HepG2 (cell line): ENCODE results near the gene CFAP206. TPM values are rescaled to one million over a fixed set of nuclear protein-coding genes. Genes with fewer than 3 reads are reported as not detected.

Experiments used
- CBX1 ChIP-seq: IDR thresholded peaks from one replicate; pipeline ENCODE4 v1.6.1; 2016; ENCODE audit warnings: antibody characterized with exemption, low read depth
- HOXA7 ChIP-seq: sonication (generic); formaldehyde crosslinking; IDR thresholded peaks from 2 replicates; pipeline ENCODE4 v1.8.1; 2022; ENCODE audit warnings: mild to moderate bottlenecking, missing genetic modification reagents, moderate library complexity
- MBNL3 ChIP-seq: fragments of 250-450 bp; sonication (Bioruptor Pico); conservative IDR thresholded peaks from 2 replicates; pipeline ENCODE4 v1.8.0; 2022; ENCODE audit warnings: mild to moderate bottlenecking, inconsistent platforms
- NKX3-1 ChIP-seq: sonication (generic); formaldehyde crosslinking; IDR thresholded peaks from 2 replicates; pipeline ENCODE4 v1.5.0; 2020; ENCODE audit warnings: missing genetic modification reagents
- RERE ChIP-seq: IDR thresholded peaks from 2 replicates; pipeline ENCODE4 v1.6.1; 2016; ENCODE audit warnings: low read depth, missing genetic modification reagents, missing compliant biosample characterization
- SNAPC2 ChIP-seq: sonication (generic); formaldehyde crosslinking; IDR thresholded peaks from 2 replicates; pipeline ENCODE4 v1.8.1; 2022; ENCODE audit warnings: mild to moderate bottlenecking, missing genetic modification reagents
- TRIM24 ChIP-seq: sonication (generic); formaldehyde crosslinking; IDR thresholded peaks from 2 replicates; pipeline ENCODE4 v1.8.0; 2022; ENCODE audit warnings: mild to moderate bottlenecking, missing genetic modification reagents
- ZBTB7B ChIP-seq: sonication (generic); formaldehyde crosslinking; IDR thresholded peaks from 2 replicates; pipeline ENCODE4 v1.4.0; 2020; ENCODE audit warnings: missing genetic modification reagents
- ZBTB8A ChIP-seq: sonication (generic); formaldehyde crosslinking; IDR thresholded peaks from 2 replicates; pipeline ENCODE4 v1.4.0; 2020; ENCODE audit warnings: mild to moderate bottlenecking, low read depth, missing genetic modification reagents, borderline replicate concordance
- ZNF280B ChIP-seq: sonication (generic); formaldehyde crosslinking; IDR thresholded peaks from 2 replicates; pipeline ENCODE4 v1.5.0; 2020; ENCODE audit warnings: missing genetic modification reagents, mild to moderate bottlenecking, borderline replicate concordance
- ZNF777 ChIP-seq: sonication (generic); formaldehyde crosslinking; IDR thresholded peaks from 2 replicates; pipeline ENCODE4 v1.4.0; 2020; ENCODE audit warnings: missing genetic modification reagents
- polyA plus RNA-seq, 8 experiments: library from polyadenylated mRNA; depleted of rRNA in 3 of 8; stranded (reverse) in 7 of 8; unstranded in 1 of 8; fragments of >200 nt; fragmentation: Illumina TruSeq in 4 of 8; extraction: Trizol in 4 of 8; gene quantifications; 2 replicates each; pipeline versions ENCODE4 v1.2.1 to v1.2.3, GENCODE V29; 2011 to 2016; ENCODE audit warnings: low read depth in 4 of 8, missing spikeins in 1 of 8, mixed read lengths in 1 of 8; ENCODE audit not compliant: insufficient read depth in 1 of 8
- total RNA-seq, 5 experiments: library from RNA; depleted of rRNA; stranded (reverse); fragments of >200 nt; fragmentation: Illumina TruSeq; extraction: Trizol; gene quantifications; 2 replicates each; pipeline ENCODE4 v1.2.3, GENCODE V29; 2016; ENCODE audit warnings: low read depth in 1 of 5
- TF ChIP-seq, protein P1 (sequence below): sonication (generic); formaldehyde crosslinking; IDR thresholded peaks from 2 replicates; pipeline ENCODE4 v1.4.0; 2020; ENCODE audit warnings: missing genetic modification reagents
- TF ChIP-seq, protein P2 (sequence below): sonication (generic); formaldehyde crosslinking; IDR thresholded peaks from 2 replicates; pipeline ENCODE4 v1.4.0; 2020; ENCODE audit warnings: mild to moderate bottlenecking, missing genetic modification reagents

CFAP206 gene
- total and polyA plus RNA-seq, 2 of the 13 experiments (the other 11 are each of a cell fraction or from before 2014, with no cell fraction given) = not detected

- TF ChIP-seq ZBTB7B (CRISPR knock-in tag) = peak; percentile 79
- TF ChIP-seq ZBTB8A (CRISPR knock-in tag) = no peak
- TF ChIP-seq, protein P1, sequence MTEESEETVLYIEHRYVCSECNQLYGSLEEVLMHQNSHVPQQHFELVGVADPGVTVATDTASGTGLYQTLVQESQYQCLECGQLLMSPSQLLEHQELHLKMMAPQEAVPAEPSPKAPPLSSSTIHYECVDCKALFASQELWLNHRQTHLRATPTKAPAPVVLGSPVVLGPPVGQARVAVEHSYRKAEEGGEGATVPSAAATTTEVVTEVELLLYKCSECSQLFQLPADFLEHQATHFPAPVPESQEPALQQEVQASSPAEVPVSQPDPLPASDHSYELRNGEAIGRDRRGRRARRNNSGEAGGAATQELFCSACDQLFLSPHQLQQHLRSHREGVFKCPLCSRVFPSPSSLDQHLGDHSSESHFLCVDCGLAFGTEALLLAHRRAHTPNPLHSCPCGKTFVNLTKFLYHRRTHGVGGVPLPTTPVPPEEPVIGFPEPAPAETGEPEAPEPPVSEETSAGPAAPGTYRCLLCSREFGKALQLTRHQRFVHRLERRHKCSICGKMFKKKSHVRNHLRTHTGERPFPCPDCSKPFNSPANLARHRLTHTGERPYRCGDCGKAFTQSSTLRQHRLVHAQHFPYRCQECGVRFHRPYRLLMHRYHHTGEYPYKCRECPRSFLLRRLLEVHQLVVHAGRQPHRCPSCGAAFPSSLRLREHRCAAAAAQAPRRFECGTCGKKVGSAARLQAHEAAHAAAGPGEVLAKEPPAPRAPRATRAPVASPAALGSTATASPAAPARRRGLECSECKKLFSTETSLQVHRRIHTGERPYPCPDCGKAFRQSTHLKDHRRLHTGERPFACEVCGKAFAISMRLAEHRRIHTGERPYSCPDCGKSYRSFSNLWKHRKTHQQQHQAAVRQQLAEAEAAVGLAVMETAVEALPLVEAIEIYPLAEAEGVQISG (CRISPR knock-in tag) = peak; percentile 99
- TF ChIP-seq ZNF280B (CRISPR knock-in tag) = 0 out of 2 replicates have a peak, but pooled peaks have one; percentile 72
- peak; percentile 89 for TF ChIP-seq ZNF777 (CRISPR knock-in tag)
- no peak for TF ChIP-seq HOXA7
- no peak for TF ChIP-seq NKX3-1 (CRISPR knock-in tag)
- TF ChIP-seq SNAPC2 = peak; percentile 11; the same call in 1 of the 2 replicates
- TF ChIP-seq RERE (CRISPR knock-in tag) = 0 out of 2 replicates have a peak, but pooled peaks have one; percentile 22
- no peak for TF ChIP-seq MBNL3 (CRISPR knock-in tag)
- no peak for TF ChIP-seq TRIM24 (CRISPR knock-in tag)
- TF ChIP-seq CBX1 = no peak
- TF ChIP-seq, protein P2, sequence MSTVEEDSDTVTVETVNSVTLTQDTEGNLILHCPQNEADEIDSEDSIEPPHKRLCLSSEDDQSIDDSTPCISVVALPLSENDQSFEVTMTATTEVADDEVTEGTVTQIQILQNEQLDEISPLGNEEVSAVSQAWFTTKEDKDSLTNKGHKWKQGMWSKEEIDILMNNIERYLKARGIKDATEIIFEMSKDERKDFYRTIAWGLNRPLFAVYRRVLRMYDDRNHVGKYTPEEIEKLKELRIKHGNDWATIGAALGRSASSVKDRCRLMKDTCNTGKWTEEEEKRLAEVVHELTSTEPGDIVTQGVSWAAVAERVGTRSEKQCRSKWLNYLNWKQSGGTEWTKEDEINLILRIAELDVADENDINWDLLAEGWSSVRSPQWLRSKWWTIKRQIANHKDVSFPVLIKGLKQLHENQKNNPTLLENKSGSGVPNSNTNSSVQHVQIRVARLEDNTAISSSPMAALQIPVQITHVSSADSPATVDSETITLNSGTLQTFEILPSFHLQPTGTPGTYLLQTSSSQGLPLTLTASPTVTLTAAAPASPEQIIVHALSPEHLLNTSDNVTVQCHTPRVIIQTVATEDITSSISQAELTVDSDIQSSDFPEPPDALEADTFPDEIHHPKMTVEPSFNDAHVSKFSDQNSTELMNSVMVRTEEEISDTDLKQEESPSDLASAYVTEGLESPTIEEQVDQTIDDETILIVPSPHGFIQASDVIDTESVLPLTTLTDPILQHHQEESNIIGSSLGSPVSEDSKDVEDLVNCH = no peak
These were observed 65.0 kb downstream of the CFAP206 start, which contains the start of gene SLC35A1 (continued) for GRCh38 chr6:87472525-87473418.
